Measurements from ENCODE around the gene AGO3.
"Not testable (repeated sequence)": the region's sequence is repeated elsewhere in the genome, so short reads cannot be mapped to it uniquely, and the experiment has no call there.

AGO3 gene

GRCh38 chr1:35930593-35931445 lies at the start of gene AGO3:
TSS of gene AGO3 (plus strand) at chr1:35931105. CDS start at chr1:35931427, 322 bp downstream.
- peak; percentile 69 to 76 for DNase-seq (ENCODE audit: low read depth in 2 of 2)

GRCh38 chr1:35881850-35882273 lies 49.0 kb upstream of the AGO3 start:
- no peak for DNase-seq (ENCODE audit: low read depth in 2 of 2)

GRCh38 chr1:35882586-35882944 lies 48.3 kb upstream of the AGO3 start:
- no peak for DNase-seq (ENCODE audit: low read depth in 2 of 2)

GRCh38 chr1:35882945-35883634 lies 47.8 kb upstream of the AGO3 start, which contains the start of gene AGO1:
TSS of gene AGO1 (plus strand) at chr1:35883209. CDS start at chr1:35883422, 213 bp downstream.
- DNase-seq (ENCODE audit: low read depth in 2 of 2) = peak; percentile 92 to 94

- DNase-seq (ENCODE audit: low read depth in 2 of 2) = peak in 1 of 2 donors; percentile 8
Observed at GRCh38 chr1:35883635-35884101, 47.2 kb upstream of the AGO3 start.

- no peak for DNase-seq (ENCODE audit: low read depth in 2 of 2)
Observed at GRCh38 chr1:35884934-35885333, 46.0 kb upstream of the AGO3 start.

- DNase-seq (ENCODE audit: low read depth in 2 of 2) = no peak
Observed at GRCh38 chr1:35885961-35886558, 44.8 kb upstream of the AGO3 start.

- DNase-seq (ENCODE audit: low read depth in 2 of 2) = no peak
Observed at GRCh38 chr1:35886577-35887431, 44.1 kb upstream of the AGO3 start.

GRCh38 chr1:35887508-35887907 lies 43.4 kb upstream of the AGO3 start:
- no peak for DNase-seq (ENCODE audit: low read depth in 2 of 2)

- no peak for DNase-seq (ENCODE audit: low read depth in 2 of 2)
Observed at GRCh38 chr1:35888255-35888654, 42.6 kb upstream of the AGO3 start.

- not testable (repeated sequence) for DNase-seq (ENCODE audit: low read depth in 2 of 2)
Observed at GRCh38 chr1:35888981-35889380, 41.9 kb upstream of the AGO3 start.

- DNase-seq (ENCODE audit: low read depth in 2 of 2) = no peak
Observed at GRCh38 chr1:35893051-35893879, 37.6 kb upstream of the AGO3 start.

GRCh38 chr1:35894183-35894582 lies 36.7 kb upstream of the AGO3 start:
- no peak for DNase-seq (ENCODE audit: low read depth in 2 of 2)

GRCh38 chr1:35894656-35895055 lies 36.2 kb upstream of the AGO3 start:
- no peak for DNase-seq (ENCODE audit: low read depth in 2 of 2)

- no peak for DNase-seq (ENCODE audit: low read depth in 2 of 2)
Observed at GRCh38 chr1:35899941-35900340, 31.0 kb upstream of the AGO3 start.

GRCh38 chr1:35901235-35901634 lies 29.7 kb upstream of the AGO3 start:
- no peak for DNase-seq (ENCODE audit: low read depth in 2 of 2)

GRCh38 chr1:35902671-35903070 lies 28.2 kb upstream of the AGO3 start:
- no peak for DNase-seq (ENCODE audit: low read depth in 2 of 2)

- no peak for DNase-seq (ENCODE audit: low read depth in 2 of 2)
Observed at GRCh38 chr1:35914717-35915116, 16.2 kb upstream of the AGO3 start.

GRCh38 chr1:35915693-35916092 lies 15.2 kb upstream of the AGO3 start:
- DNase-seq (ENCODE audit: low read depth in 2 of 2) = no peak

GRCh38 chr1:35923791-35924221 lies 7.1 kb upstream of the AGO3 start:
- no peak for DNase-seq (ENCODE audit: low read depth in 2 of 2)

- DNase-seq (ENCODE audit: low read depth in 2 of 2) = no peak
Observed at GRCh38 chr1:35924838-35925237, 6.1 kb upstream of the AGO3 start.
